HG03064 (cell line): ENCODE results near the gene PHB1.
"Not testable (repeated sequence)": the region's sequence is repeated elsewhere in the genome, so short reads cannot be mapped to it uniquely, and the experiment has no call there.

ENCODE experiments used
- ATAC-seq: cut with Tn5 transposase; IDR thresholded peaks from one replicate; pipeline ENCODE4 v1.9.1; 2021; ENCODE audit warnings: low read depth; ENCODE audit not compliant: unreplicated experiment

PHB1 gene

GRCh38 chr17:49439673-49440571 is 25.2 kb upstream of the PHB1 start:
- no peak for ATAC-seq

GRCh38 chr17:49439305-49439672 is 24.6 kb upstream of the PHB1 start:
- no peak for ATAC-seq

- no peak for ATAC-seq
These were observed 24.0 kb upstream of the PHB1 start for GRCh38 chr17:49438436-49439278.

- ATAC-seq = no peak
These were observed 23.2 kb upstream of the PHB1 start for GRCh38 chr17:49437696-49438435.

- ATAC-seq = no peak
These were observed 21.5 kb upstream of the PHB1 start for GRCh38 chr17:49436174-49436573.

GRCh38 chr17:49435671-49436029 is 21.0 kb upstream of the PHB1 start:
- no peak for ATAC-seq

- no peak for ATAC-seq
These were observed 20.4 kb upstream of the PHB1 start for GRCh38 chr17:49434821-49435670.

- ATAC-seq = no peak
These were observed 18.5 kb upstream of the PHB1 start for GRCh38 chr17:49433000-49433694.

- ATAC-seq = no peak
These were observed 17.1 kb upstream of the PHB1 start for GRCh38 chr17:49431743-49432142.

GRCh38 chr17:49425004-49425286 is 10.3 kb upstream of the PHB1 start:
- no peak for ATAC-seq

- ATAC-seq = not testable (repeated sequence)
These were observed 9.8 kb upstream of the PHB1 start for GRCh38 chr17:49424276-49425003.

- no peak for ATAC-seq
These were observed 8.0 kb upstream of the PHB1 start for GRCh38 chr17:49422714-49423113.

- ATAC-seq = not testable (repeated sequence)
These were observed 5.1 kb upstream of the PHB1 start for GRCh38 chr17:49419761-49420160.

- ATAC-seq = not testable (repeated sequence)
These were observed 4.4 kb upstream of the PHB1 start for GRCh38 chr17:49418754-49419740.

- no peak for ATAC-seq
These were observed 436 bp downstream of the PHB1 start for GRCh38 chr17:49414271-49414621.

GRCh38 chr17:49409066-49409465 is 5.6 kb downstream of the PHB1 start:
- no peak for ATAC-seq

GRCh38 chr17:49407981-49408501 is 6.6 kb downstream of the PHB1 start:
- ATAC-seq = no peak

- ATAC-seq = no peak
These were observed 7.6 kb downstream of the PHB1 start for GRCh38 chr17:49407086-49407485.
